B cell (primary cell): Measurements from ENCODE around the gene IWS1. TPM values are rescaled to one million over a fixed set of nuclear protein-coding genes. Genes with fewer than 3 reads are reported as not detected.

Experiments used
- ATAC-seq: fragments of 200-7000 bp; cut with Tn5 transposase; one replicate; pipeline ENCODE4 v1.10.0; 2021; ENCODE audit warnings: low read depth, mild to moderate bottlenecking, moderate number of reproducible peaks, moderate library complexity
- CTCF ChIA-PET: fragments of 350-600 bp; sonication (Branson Sonifier 250); formaldehyde crosslinking; loops from one replicate; lab custom pipeline; 2021; ENCODE audit warnings: antibody characterized with exemption, inconsistent platforms; lab: Charles Lee
- POLR2A ChIA-PET: fragments of 350-600 bp; sonication (Branson Sonifier 250); formaldehyde crosslinking; loops from one replicate; lab custom pipeline; 2021; ENCODE audit warnings: antibody characterized with exemption; lab: Charles Lee
- DNase-seq: peaks from one replicate; pipeline ENCODE4 v3.0.0; 2013
- H2AFZ ChIP-seq: 2 replicates; pipeline ENCODE4 v1.6.1; 2012; ENCODE audit warnings: mild to moderate bottlenecking, low read depth, low read length; ENCODE audit not compliant: insufficient read depth, poor library complexity, severe bottlenecking
- H3K27ac ChIP-seq, 2 donors: 1 replicate in 1 of 2; 2 replicates in 1 of 2; pipeline ENCODE4 v1.5.1; 2012 to 2013; ENCODE audit warnings: low read length in 2 of 2, mild to moderate bottlenecking in 2 of 2, moderate library complexity in 1 of 2
- H3K27me3 ChIP-seq, 4 experiments: fragments of 200-600 bp in 1 of 4; sonication (generic) in 1 of 4; replicated peaks in 1 of 4; 1 replicate in 2 of 4; 2 replicates in 2 of 4; pipeline versions ENCODE4 v1.6.1 to v1.7.0; 2013 to 2016; ENCODE audit warnings: low read length in 3 of 4, mild to moderate bottlenecking in 2 of 4, mixed read lengths in 1 of 4, moderate library complexity in 1 of 4; ENCODE audit not compliant: insufficient read depth in 4 of 4, control insufficient read depth in 3 of 4; ENCODE audit errors: control extremely low read depth in 1 of 4
- H3K36me3 ChIP-seq, 2 experiments: replicated peaks in 1 of 2; 1 replicate in 1 of 2; 2 replicates in 1 of 2; pipeline versions ENCODE4 v1.6.1 to v1.7.1; 2013; ENCODE audit warnings: low read length in 1 of 2; ENCODE audit not compliant: insufficient read depth in 2 of 2, control insufficient read depth in 1 of 2; ENCODE audit errors: control extremely low read depth in 1 of 2, extremely low read depth in 1 of 2
- H3K4me1 ChIP-seq, 2 donors: fragments of 200-600 bp in 1 of 2; sonication (generic) in 1 of 2; 1 replicate in 1 of 2; 2 replicates in 1 of 2; pipeline versions ENCODE4 v1.5.1 to v1.6.1; 2013 to 2017; ENCODE audit warnings: low read length in 2 of 2; ENCODE audit not compliant: control insufficient read depth in 2 of 2, insufficient read depth in 2 of 2
- H3K4me2 ChIP-seq: replicated peaks from 2 replicates; pipeline ENCODE3; 2012; ENCODE audit warnings: mild to moderate bottlenecking, low read depth, low read length; ENCODE audit not compliant: poor library complexity, severe bottlenecking
- H3K4me3 ChIP-seq, 5 experiments: fragments of 200-600 bp in 1 of 5; sonication (generic) in 1 of 5; 1 replicate in 3 of 5; 2 replicates in 2 of 5; pipeline versions ENCODE4 v1.5.1 to v1.7.0; 2011 to 2016; ENCODE audit warnings: low read length in 4 of 5, mild to moderate bottlenecking in 4 of 5, low read depth in 2 of 5, control low read depth in 1 of 5, moderate library complexity in 1 of 5; ENCODE audit not compliant: insufficient read depth in 1 of 5; ENCODE audit errors: control extremely low read depth in 1 of 5, extremely low read depth in 1 of 5
- H3K79me2 ChIP-seq: fragments of 200-600 bp; sonication (generic); one replicate; pipeline ENCODE4 v1.6.0; 2016; ENCODE audit warnings: low read length; ENCODE audit not compliant: control insufficient read depth, insufficient read depth
- H3K9ac ChIP-seq: fragments of 200-600 bp; sonication (generic); 2 replicates; pipeline ENCODE4 v1.6.1; 2017; ENCODE audit warnings: mild to moderate bottlenecking, low read length, moderate library complexity
- H3K9me3 ChIP-seq, 3 donors: one replicate each; pipeline versions ENCODE4 v1.6.1 to v1.7.1; 2013; ENCODE audit warnings: low read length in 2 of 3; ENCODE audit not compliant: control insufficient read depth in 2 of 3, insufficient read depth in 1 of 3; ENCODE audit errors: control extremely low read depth in 1 of 3
- H4K20me1 ChIP-seq: 2 replicates; pipeline ENCODE4 v1.6.0; 2012; ENCODE audit warnings: mild to moderate bottlenecking, low read length; ENCODE audit not compliant: insufficient read depth, control insufficient read depth, poor library complexity, severe bottlenecking
- H3K27ac Mint-ChIP-seq: one replicate; pipeline ENCODE4 v1.8.0; 2021; ENCODE audit warnings: mixed read lengths
- H3K27me3 Mint-ChIP-seq: one replicate; pipeline ENCODE4 v1.8.0; 2021; ENCODE audit warnings: mixed read lengths
- H3K4me1 Mint-ChIP-seq: one replicate; pipeline ENCODE4 v1.8.0; 2021; ENCODE audit warnings: mixed read lengths
- H3K4me3 Mint-ChIP-seq: one replicate; pipeline ENCODE4 v1.8.0; 2021; ENCODE audit warnings: mixed read lengths
- H3K9me3 Mint-ChIP-seq: one replicate; pipeline ENCODE4 v1.8.0; 2022; ENCODE audit warnings: mixed read lengths; ENCODE audit not compliant: insufficient read depth
- EZH2 ChIP-seq: IDR thresholded peaks from 2 replicates; pipeline ENCODE4 v1.6.1; 2012; ENCODE audit warnings: borderline replicate concordance, low read depth, mild to moderate bottlenecking, moderate library complexity, low read length; ENCODE audit not compliant: insufficient read depth, poor library complexity, severe bottlenecking
- WGBS: methylation state at CpG from one replicate; pipeline ENCODE4 v1.1.5; 2013; ENCODE audit warnings: missing lambda C conversion rate; ENCODE audit not compliant: insufficient coverage; 5-methylcytosine and 5-hydroxymethylcytosine counted together
- intact Hi-C: fragments of 100-400 bp; cut with micrococcal nuclease; formaldehyde crosslinking; loops from one replicate; pipeline ENCODE4 v1.10.0; 2022
- polyA plus RNA-seq: library from polyadenylated mRNA; depleted of rRNA; stranded (reverse); fragments of >200 nt; gene quantifications from 2 replicates; pipeline ENCODE4 v1.2.3, GENCODE V29; 2012
- total RNA-seq, 2 donors: library from RNA; stranded (reverse); fragments of 120-200 nt in 1 of 2; gene quantifications; 1 replicate in 1 of 2; 2 replicates in 1 of 2; pipeline versions ENCODE4 v1.2.3 to v1.2.4, GENCODE V29; 2013 to 2022
- TF ChIP-seq, protein P1 (sequence below): fragments of 200-600 bp; IDR thresholded peaks from one replicate; pipeline ENCODE4 v1.8.0; 2022; ENCODE audit warnings: antibody characterized with exemption, mild to moderate bottlenecking

Gene IWS1
- total and polyA plus RNA-seq, 2 donors (not counting 1 experiment from before 2014, with no cell fraction given): 22.5 to 45.9 TPM

DNA sequence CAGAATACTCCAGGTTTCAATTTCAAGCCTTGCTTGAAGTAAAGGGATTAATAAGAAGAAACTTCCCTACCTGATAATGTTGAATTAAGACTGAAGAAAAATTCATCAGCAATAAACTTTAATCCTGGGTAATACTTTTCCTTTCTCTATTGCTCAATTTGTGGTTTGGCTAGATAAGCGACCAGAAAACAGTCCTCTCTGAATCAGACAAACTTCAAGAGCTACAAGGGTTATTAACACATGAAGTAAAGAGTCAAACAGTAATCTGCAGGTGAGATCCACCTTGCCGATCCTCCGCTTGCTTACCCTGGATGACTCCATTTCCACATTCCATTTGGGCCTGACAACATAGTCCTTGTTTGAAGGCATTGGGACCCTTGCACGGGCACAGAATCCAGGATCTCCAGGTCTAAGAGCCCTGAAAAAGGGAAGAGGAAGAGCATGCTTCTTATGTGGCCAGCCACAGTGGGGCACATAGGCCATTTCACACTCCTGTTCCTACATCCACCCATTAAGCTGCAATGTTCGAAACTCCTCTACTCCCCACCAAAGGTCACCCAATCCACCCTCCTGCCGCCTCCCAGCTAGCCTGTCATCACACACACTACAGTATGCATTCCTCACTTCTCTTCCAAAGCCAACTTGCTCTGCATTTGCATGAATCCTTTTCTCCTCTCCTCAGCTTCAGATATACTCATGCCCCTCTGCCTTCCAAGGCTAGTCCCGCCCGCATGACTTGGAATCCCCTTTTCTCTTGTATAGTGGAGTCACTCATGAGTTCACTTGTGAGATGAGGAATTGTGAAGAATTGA, 39.8 kb downstream of the IWS1 start:
- CTCF ChIA-PET: no interaction called here
- H3K9me3 Mint-ChIP-seq: no peaks in the 10 kb centered on the region
- peaks cover 9 to 84% of the 10 kb centered on the region in 2 experiments for H3K36me3 ChIP-seq

GRCh38 chr2:127485694-127486071, 40.6 kb downstream of the IWS1 start:
- no peak overlapping the region for H3K4me3 Mint-ChIP-seq
- TF ChIP-seq, protein P1, sequence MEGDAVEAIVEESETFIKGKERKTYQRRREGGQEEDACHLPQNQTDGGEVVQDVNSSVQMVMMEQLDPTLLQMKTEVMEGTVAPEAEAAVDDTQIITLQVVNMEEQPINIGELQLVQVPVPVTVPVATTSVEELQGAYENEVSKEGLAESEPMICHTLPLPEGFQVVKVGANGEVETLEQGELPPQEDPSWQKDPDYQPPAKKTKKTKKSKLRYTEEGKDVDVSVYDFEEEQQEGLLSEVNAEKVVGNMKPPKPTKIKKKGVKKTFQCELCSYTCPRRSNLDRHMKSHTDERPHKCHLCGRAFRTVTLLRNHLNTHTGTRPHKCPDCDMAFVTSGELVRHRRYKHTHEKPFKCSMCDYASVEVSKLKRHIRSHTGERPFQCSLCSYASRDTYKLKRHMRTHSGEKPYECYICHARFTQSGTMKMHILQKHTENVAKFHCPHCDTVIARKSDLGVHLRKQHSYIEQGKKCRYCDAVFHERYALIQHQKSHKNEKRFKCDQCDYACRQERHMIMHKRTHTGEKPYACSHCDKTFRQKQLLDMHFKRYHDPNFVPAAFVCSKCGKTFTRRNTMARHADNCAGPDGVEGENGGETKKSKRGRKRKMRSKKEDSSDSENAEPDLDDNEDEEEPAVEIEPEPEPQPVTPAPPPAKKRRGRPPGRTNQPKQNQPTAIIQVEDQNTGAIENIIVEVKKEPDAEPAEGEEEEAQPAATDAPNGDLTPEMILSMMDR: no peak
- no peak for TF ChIP-seq EZH2
- ChIA-PET CTCF (no interaction called here), POLR2A (interaction anchor here (0.6 kb wide), 1 partner anchor 191 kb away, joined by 3 read pairs; no protein-coding TSS in a partner anchor)
- WGBS: 50% methylated on average over 3 of the region's 5 CpGs
- H4K20me1 ChIP-seq: no peaks in the 10 kb centered on the region
- H3K4me1 Mint-ChIP-seq: peaks cover 23% of the 10 kb centered on the region
- DNase-seq (no peak), ATAC-seq (no peak)
- no peaks in the 10 kb centered on the region for H3K9me3 ChIP-seq
- H3K79me2 ChIP-seq: no peaks in the 10 kb centered on the region
- peak overlapping the region; percentile 57 for H3K27ac Mint-ChIP-seq
- H3K27me3 Mint-ChIP-seq: no peaks in the 10 kb centered on the region
- H3K27ac ChIP-seq: peak overlapping the region in 1 of 2 donors; percentile 22
- intact Hi-C loops: no loop called here
- H2AFZ ChIP-seq: no peak overlapping the region
- H3K9me3 Mint-ChIP-seq: no peaks in the 10 kb centered on the region
- H3K27me3 ChIP-seq: no peaks in the 10 kb centered on the region
- H3K4me3 ChIP-seq: no peak overlapping the region
- peak overlapping the region; percentile 4 for H3K4me2 ChIP-seq
- peaks cover 0 to 8% of the 10 kb centered on the region in 2 donors for H3K4me1 ChIP-seq
- peak overlapping the region; percentile 2 for H3K9ac ChIP-seq
- peaks cover 12 to 86% of the 10 kb centered on the region in 2 experiments for H3K36me3 ChIP-seq

More for the DNA sequence above, 39.8 kb downstream of the IWS1 start:
- Mint-ChIP-seq H3K27ac (peak overlapping the region; percentile 57), H3K4me1 (peaks cover 23% of the 10 kb centered on the region), H3K27me3 (no peaks in the 10 kb centered on the region), H3K4me3 (no peak overlapping the region)
- no peaks in the 10 kb centered on the region for H3K9me3 ChIP-seq
- POLR2A ChIA-PET: interaction anchor here (0.6 kb wide), 1 partner anchor 190 kb away, joined by 3 read pairs; no protein-coding TSS in a partner anchor
- no peak overlapping the region for H3K4me2 ChIP-seq
- 89% methylated on average over 4 of the region's 8 CpGs for WGBS
- H3K27me3 ChIP-seq: no peaks in the 10 kb centered on the region
- H3K27ac ChIP-seq: peak overlapping the region in 1 of 2 donors; percentile 22
- peak overlapping the region; percentile 2 for H3K9ac ChIP-seq
- DNase-seq (no peak), ATAC-seq (no peak)
- H2AFZ ChIP-seq: no peak overlapping the region
- H3K4me1 ChIP-seq: peaks cover 0 to 8% of the 10 kb centered on the region in 2 donors
- H3K79me2 ChIP-seq: no peaks in the 10 kb centered on the region
- intact Hi-C loops: no loop called here
- no peak overlapping the region for H3K4me3 ChIP-seq
- no peaks in the 10 kb centered on the region for H4K20me1 ChIP-seq
- no peak for TF ChIP-seq EZH2
- TF ChIP-seq, protein P1: no peak
